Measurements from ENCODE around the gene AOPEP. TPM values are rescaled to one million over a fixed set of nuclear protein-coding genes. Genes with fewer than 3 reads are reported as not detected.

AOPEP gene
- total RNA-seq, 2 experiments from 2014 or later, result 8.9 to 9.5 TPM

DNA sequence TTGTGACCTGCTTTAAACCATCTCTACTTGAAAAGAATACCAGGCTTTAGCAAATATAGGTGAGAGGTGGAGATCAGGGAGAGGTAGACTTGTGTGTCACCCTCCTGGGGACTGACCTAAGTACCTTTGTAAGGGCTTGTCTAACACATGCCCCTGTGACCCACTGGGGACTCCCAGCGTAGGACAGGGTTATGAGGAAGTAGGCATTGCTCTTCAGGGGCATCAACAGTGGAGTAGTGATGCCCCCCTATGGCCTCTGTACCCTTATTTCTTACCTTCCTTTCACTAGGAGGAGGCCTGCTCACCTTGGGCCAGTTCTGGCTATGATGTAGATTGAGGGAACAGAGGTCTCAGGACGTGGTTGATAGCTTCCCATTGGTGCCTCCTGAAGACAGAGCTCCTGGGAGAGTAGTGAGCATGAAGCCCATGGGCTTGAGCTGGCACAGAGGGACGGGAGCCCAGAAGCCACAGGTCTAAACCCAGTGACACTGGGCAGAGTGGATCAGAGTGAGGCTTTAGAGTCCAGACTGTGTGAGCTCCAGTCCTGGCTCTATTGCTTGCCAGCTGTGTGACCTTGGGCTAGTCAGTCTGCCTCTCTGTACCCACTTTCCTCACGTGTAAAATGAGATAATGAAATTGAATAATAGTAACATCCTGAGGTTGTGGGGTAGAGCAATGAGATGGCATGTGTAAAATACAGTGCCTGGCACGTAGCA lies 191.7 kb downstream of the AOPEP start:
- ATAC-seq, result no peak
- Mint-ChIP-seq H3K9me3 (ENCODE audit: low read depth) (no peaks in the 10 kb centered on the region), H3K36me3 (ENCODE audit: low read depth) (no peaks in the 10 kb centered on the region), H3K4me1 (no peaks in the 10 kb centered on the region), H3K27ac (no peak overlapping the region), H3K4me3 (no peak overlapping the region), H3K27me3 (no peaks in the 10 kb centered on the region)
- POLR2A ChIA-PET, result no interaction called here
- CTCF ChIA-PET, result interaction anchor here (0.5 to 1.6 kb wide), 5 partner anchors 23 to 340 kb away, joined by 3 to 6 read pairs (median 3); no protein-coding TSS in a partner anchor
- intact Hi-C loops (cut with DNase I, micrococcal nuclease), result loop anchor here in 1 of 2 experiments (10.0 kb wide), 1 partner anchor 233 kb away; no protein-coding TSS in a partner anchor
- no peak for DNase-seq

GRCh38 chr9:94919376-94920098 lies 193.0 kb downstream of the AOPEP start:
- ChIA-PET POLR2A (no interaction called here), CTCF (no interaction called here)
- no peaks in the 10 kb centered on the region for H3K36me3 Mint-ChIP-seq (ENCODE audit: low read depth)
- DNase-seq (no peak), ATAC-seq (no peak)
- H3K4me1 Mint-ChIP-seq, result no peaks in the 10 kb centered on the region
- no peaks in the 10 kb centered on the region for H3K9me3 Mint-ChIP-seq (ENCODE audit: low read depth)
- no peak overlapping the region for H3K4me3 Mint-ChIP-seq
- H3K27ac Mint-ChIP-seq, result no peak overlapping the region
- no peaks in the 10 kb centered on the region for H3K27me3 Mint-ChIP-seq
- intact Hi-C loops (cut with DNase I, micrococcal nuclease), result loop anchor here in 1 of 2 experiments (10.0 kb wide), 1 partner anchor 235 kb away; no protein-coding TSS in a partner anchor

DNA sequence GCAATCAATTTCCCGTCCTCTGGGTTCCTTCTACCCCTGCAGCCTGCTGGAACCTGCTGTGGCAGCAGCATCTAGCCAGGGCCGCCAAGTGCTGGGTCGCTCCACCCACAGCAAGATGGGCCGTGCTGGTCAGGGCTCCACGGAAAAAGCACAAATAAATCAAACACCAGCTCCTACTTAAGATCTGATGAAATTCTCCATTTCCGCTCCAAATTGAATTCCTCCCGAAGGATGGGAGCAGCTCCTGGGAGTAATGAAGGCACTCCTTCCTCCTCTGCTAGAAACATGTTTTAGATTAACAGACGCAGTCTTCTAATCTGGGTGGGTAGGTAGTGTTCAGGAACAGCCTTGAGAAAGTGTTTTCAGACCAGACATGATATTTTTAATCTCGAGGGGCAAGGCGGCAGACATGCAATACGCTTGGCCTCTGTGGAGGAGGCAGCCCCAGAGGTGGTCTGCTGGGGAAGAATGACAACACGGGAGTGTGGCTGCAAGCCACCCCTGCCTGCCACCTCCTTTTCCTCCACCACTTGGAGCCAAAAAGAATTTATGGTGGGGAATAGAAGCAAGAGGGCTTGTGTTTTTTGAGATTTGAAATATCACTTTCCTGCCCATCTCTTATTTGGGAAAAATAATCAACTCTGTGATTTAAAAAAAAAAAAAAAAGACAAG lies 194.1 kb downstream of the AOPEP start:
- ChIA-PET CTCF (no interaction called here), POLR2A (no interaction called here)
- no peak for DNase-seq
- peaks cover 2% of the 10 kb centered on the region for H3K36me3 Mint-ChIP-seq (ENCODE audit: low read depth)
- no peaks in the 10 kb centered on the region for H3K4me1 Mint-ChIP-seq
- no peak overlapping the region for H3K27ac Mint-ChIP-seq
- intact Hi-C loops (cut with DNase I, micrococcal nuclease), result no loop called here
- no peak for ATAC-seq
- no peaks in the 10 kb centered on the region for H3K27me3 Mint-ChIP-seq
- no peaks in the 10 kb centered on the region for H3K9me3 Mint-ChIP-seq (ENCODE audit: low read depth)
- no peak overlapping the region for H3K4me3 Mint-ChIP-seq

DNA sequence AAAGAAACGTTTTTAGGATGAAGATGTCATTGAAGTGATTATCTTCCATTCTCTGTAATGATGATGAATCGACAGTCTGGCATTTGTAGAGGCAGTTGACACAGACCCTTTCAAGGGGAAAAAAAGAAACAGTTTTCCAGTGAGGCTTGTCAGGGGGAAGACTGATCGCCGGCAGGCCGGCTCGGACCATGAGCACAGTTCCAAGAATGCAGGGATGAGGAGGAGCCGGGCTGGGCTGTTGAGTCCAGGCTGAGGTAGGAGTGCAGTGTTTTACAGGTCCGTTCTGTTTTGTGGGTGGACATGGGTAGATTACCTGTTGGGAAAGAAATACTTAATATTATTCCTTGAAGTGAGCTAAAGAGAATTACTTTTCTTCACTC lies 194.6 kb downstream of the AOPEP start:
- ATAC-seq (no peak), DNase-seq (no peak)
- no peaks in the 10 kb centered on the region for H3K9me3 Mint-ChIP-seq (ENCODE audit: low read depth)
- H3K4me1 Mint-ChIP-seq, result no peaks in the 10 kb centered on the region
- H3K4me3 Mint-ChIP-seq, result no peak overlapping the region
- peaks cover 2% of the 10 kb centered on the region for H3K36me3 Mint-ChIP-seq (ENCODE audit: low read depth)
- H3K27me3 Mint-ChIP-seq, result no peaks in the 10 kb centered on the region
- H3K27ac Mint-ChIP-seq, result no peak overlapping the region
- ChIA-PET POLR2A (no interaction called here), CTCF (no interaction called here)
- intact Hi-C loops (cut with DNase I, micrococcal nuclease), result no loop called here

DNA sequence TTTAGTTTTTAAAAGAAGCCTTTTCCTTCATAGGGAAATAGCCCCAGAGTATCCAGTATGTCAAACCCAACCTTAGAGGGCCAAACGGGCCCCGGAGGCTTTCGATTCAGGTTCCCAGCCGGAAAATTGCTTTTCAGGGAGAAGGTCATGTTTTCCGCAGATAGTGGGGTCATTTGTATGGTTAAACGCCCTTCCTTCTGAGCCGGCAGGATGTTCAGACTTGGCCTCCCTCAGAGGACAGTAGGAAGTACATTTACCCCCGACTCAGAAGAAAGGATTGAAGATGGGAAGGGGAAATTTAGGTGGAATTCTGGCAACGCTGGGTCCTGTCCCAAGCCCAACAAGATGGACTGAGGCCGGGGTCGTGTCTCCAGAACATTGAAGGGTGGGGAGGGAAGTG lies 195.2 kb downstream of the AOPEP start:
- intact Hi-C loops (cut with DNase I, micrococcal nuclease), result no loop called here
- Mint-ChIP-seq H3K4me1 (no peaks in the 10 kb centered on the region), H3K27me3 (no peaks in the 10 kb centered on the region), H3K9me3 (ENCODE audit: low read depth) (no peaks in the 10 kb centered on the region), H3K4me3 (no peak overlapping the region), H3K36me3 (ENCODE audit: low read depth) (peaks cover 2% of the 10 kb centered on the region), H3K27ac (no peak overlapping the region)
- DNase-seq (no peak), ATAC-seq (no peak)
- CTCF ChIA-PET, result no interaction called here
- POLR2A ChIA-PET, result no interaction called here

DNA sequence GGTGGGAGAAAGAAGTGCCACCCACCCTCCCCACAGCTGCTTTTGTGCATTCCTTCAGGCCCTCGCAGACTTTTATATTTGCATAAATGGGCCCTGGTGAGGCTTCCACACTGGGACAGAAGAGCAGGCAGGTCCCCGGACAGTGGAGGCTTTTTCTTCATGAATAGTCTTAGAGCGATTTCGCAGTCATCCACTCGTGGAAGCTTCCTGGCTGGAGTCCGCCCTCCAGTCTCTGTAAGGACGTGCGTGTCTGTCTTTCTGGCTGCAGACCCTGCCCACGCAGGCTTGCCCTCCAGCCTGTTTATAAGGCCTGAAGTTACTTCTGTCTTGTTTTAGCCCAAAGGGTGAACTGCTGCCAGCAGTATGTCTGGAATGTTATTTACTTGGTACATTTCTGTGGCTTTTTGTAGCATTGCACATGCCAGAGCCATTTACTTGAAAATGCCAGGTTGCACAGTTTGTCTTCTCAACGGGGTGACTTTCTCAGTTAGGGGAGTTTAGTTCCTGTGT lies 195.7 kb downstream of the AOPEP start:
- Mint-ChIP-seq H3K36me3 (ENCODE audit: low read depth) (peaks cover 2% of the 10 kb centered on the region), H3K27ac (no peak overlapping the region), H3K27me3 (no peaks in the 10 kb centered on the region), H3K4me1 (no peaks in the 10 kb centered on the region), H3K4me3 (no peak overlapping the region), H3K9me3 (ENCODE audit: low read depth) (no peaks in the 10 kb centered on the region)
- ChIA-PET CTCF (no interaction called here), POLR2A (no interaction called here)
- no peak for DNase-seq
- intact Hi-C loops (cut with DNase I, micrococcal nuclease), result no loop called here
- no peak for ATAC-seq

DNA sequence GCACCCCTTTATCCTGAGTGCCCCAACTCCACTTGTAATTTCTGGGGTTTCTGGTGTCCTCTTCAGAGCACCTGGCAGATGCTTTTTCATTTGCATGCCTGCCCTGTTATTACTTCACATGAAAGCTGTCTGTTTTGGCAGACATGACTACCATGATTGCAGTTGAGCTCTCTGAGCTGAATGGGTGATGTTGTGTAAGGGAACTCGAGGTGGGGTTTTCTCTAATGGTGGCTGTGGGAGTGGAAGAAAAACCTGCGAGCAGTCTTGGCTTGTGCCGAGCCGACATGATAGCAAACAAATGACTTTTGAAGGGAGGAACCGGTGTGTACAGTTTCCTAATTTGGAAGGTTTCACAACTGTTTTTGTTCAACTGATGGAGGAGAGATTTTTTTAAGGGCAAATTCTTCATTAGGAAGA lies 196.2 kb downstream of the AOPEP start:
- no peak overlapping the region for H3K27ac Mint-ChIP-seq
- ChIA-PET CTCF (no interaction called here), POLR2A (no interaction called here)
- no peak overlapping the region for H3K4me3 Mint-ChIP-seq
- ATAC-seq (no peak), DNase-seq (no peak)
- H3K9me3 Mint-ChIP-seq (ENCODE audit: low read depth), result no peaks in the 10 kb centered on the region
- H3K36me3 Mint-ChIP-seq (ENCODE audit: low read depth), result peaks cover 2% of the 10 kb centered on the region
- intact Hi-C loops (cut with DNase I, micrococcal nuclease), result no loop called here
- H3K27me3 Mint-ChIP-seq, result no peaks in the 10 kb centered on the region
- no peaks in the 10 kb centered on the region for H3K4me1 Mint-ChIP-seq

DNA sequence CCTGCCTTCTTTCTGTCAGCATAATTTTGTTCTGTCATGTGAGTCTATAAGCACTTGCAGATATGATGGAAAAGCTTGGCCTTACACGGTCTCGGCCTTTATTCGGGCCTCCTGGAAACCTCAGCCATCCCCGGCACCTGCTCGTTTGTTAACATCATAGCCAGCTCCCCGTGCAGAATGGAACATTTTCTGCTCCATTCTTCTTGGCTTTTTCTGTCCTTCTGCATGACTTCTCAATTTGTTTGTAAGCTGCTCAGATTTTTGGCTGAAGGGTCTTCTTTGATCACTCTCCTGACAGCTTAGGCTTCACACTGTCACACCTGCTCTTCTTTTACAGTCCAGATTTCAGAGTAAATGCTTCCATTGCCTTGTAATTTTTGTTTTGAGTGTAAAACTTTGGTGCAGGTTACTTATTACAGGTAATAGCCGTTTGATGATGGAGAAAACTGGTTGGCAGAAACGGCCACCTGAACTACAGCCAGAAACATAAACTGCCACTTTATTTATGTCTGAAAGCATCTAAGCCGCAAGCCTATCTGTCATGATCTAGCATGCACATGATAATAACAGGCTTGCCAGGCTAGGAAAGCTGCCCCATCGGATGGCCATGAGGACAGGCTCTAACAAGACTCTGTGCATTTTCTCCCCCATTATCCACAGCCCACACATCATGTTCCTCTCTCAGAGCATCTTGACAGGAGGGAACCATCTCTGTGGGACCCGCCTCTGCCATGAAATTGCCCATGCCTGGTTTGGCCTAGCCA lies 197.0 kb downstream of the AOPEP start:
- ChIA-PET CTCF (no interaction called here), POLR2A (no interaction called here)
- no peaks in the 10 kb centered on the region for H3K9me3 Mint-ChIP-seq (ENCODE audit: low read depth)
- no peak overlapping the region for H3K27ac Mint-ChIP-seq
- H3K36me3 Mint-ChIP-seq (ENCODE audit: low read depth), result peaks cover 2% of the 10 kb centered on the region
- no peak for ATAC-seq
- no peaks in the 10 kb centered on the region for H3K4me1 Mint-ChIP-seq
- intact Hi-C loops (cut with DNase I, micrococcal nuclease), result no loop called here
- no peak overlapping the region for H3K4me3 Mint-ChIP-seq
- H3K27me3 Mint-ChIP-seq, result no peaks in the 10 kb centered on the region
- no peak for DNase-seq

DNA sequence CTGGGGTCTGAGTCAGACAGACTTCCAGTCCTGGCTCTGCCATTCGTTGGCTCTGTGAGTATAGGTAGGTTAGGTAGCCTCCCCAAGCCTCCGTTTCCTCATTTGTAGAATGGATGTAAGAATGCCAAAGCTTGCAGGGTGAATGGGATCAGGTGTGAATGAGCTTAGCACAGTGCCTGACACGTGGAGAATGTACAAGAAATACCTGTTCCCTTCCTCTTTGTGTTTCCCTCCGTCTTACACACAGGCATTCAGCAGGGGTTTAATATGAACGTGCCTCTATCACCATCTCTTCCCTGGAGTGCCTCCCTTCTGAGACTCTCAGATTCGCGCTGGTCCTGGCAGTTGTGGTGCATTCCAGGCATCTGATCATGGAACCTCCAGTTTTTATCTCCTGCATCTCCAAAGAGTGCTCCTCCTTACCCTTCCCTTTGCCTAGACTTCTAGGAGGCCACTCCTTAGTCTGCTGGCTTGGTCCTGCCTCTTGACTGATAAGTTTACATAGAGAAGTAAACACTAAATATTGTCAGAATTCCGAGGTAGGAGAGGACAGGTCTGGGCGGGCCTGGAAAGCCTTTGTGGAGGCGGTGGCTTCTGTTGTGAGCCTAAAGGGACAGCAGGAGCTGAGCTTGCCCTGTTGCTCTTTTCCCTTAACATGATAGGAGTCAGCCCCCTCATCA lies 199.4 kb downstream of the AOPEP start:
- no peaks in the 10 kb centered on the region for H3K9me3 Mint-ChIP-seq (ENCODE audit: low read depth)
- ChIA-PET CTCF (no interaction called here), POLR2A (no interaction called here)
- H3K27ac Mint-ChIP-seq, result no peak overlapping the region
- no peaks in the 10 kb centered on the region for H3K4me1 Mint-ChIP-seq
- ATAC-seq, result no peak
- H3K36me3 Mint-ChIP-seq (ENCODE audit: low read depth), result peaks cover 2% of the 10 kb centered on the region
- H3K27me3 Mint-ChIP-seq, result no peaks in the 10 kb centered on the region
- DNase-seq, result no peak
- intact Hi-C loops (cut with DNase I, micrococcal nuclease), result no loop called here
- H3K4me3 Mint-ChIP-seq, result no peak overlapping the region

DNA sequence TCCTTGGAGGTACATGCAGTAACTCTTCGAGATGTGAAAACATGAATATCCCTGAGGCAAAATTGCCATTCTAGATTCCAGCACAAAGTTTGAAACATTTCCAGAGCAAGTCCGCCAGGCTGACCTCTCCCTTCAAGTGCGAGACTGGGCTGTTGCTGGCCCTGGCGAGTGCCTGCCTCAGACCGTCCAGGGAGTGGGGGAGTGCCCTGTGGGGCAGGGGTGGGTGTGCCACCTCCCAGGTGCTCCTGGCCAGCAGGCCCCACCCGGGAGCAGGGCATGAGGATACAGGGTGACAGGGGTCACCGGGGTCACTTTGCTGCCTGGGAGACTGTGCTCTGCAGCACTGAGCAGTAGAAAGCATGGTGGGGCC lies 199.9 kb downstream of the AOPEP start:
- H3K27me3 Mint-ChIP-seq, result no peaks in the 10 kb centered on the region
- intact Hi-C loops (cut with DNase I, micrococcal nuclease), result no loop called here
- no peaks in the 10 kb centered on the region for H3K9me3 Mint-ChIP-seq (ENCODE audit: low read depth)
- DNase-seq (no peak), ATAC-seq (no peak)
- ChIA-PET CTCF (interaction anchor here (0.7 kb wide), 1 partner anchor 1356 kb away, joined by 3 read pairs; no protein-coding TSS in a partner anchor), POLR2A (no interaction called here)
- H3K36me3 Mint-ChIP-seq (ENCODE audit: low read depth), result peaks cover 2% of the 10 kb centered on the region
- H3K27ac Mint-ChIP-seq, result no peak overlapping the region
- no peak overlapping the region for H3K4me3 Mint-ChIP-seq
- no peaks in the 10 kb centered on the region for H3K4me1 Mint-ChIP-seq

All from activated CD4-positive, alpha-beta T cell treated with anti-CD3 and anti-CD28 coated beads for 36 hours (primary cell).